Measurements from ENCODE around the gene TLE4. TPM values are rescaled to one million over a fixed set of nuclear protein-coding genes. Genes with fewer than 3 reads are reported as not detected.

Gene TLE4
- total and polyA plus RNA-seq, 10 of the 15 experiments (the other 5 are each of a cell fraction or from before 2014, with no cell fraction given): 5.3 to 53.3 (median 23.3) TPM

DNA sequence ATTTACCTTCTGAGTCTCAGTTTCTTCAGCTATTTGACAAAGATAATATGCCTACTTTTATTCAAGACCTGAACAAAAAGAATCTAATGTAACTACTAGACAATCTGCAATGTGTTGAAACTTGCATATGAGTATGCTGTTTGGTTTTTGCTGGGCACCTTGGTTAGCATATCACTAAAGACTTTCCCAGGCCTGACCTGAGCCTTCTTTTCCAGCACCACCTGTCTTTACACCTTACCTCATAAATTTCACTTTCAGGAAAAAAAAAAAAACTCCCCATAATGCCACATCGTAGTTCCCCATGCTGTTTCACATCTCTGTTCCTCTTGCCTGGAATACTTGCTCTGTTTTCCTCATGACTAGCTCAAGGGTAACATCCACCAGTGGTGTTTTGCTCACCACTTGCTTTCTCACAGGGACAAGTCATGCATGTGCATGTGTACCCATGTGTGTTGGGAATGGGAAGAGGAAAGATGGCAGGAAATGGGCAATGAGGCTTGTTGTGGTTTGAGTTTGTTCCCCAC is 45.6 kb upstream of the TLE4 start (continued):
- TF ChIP-seq, protein P1, sequence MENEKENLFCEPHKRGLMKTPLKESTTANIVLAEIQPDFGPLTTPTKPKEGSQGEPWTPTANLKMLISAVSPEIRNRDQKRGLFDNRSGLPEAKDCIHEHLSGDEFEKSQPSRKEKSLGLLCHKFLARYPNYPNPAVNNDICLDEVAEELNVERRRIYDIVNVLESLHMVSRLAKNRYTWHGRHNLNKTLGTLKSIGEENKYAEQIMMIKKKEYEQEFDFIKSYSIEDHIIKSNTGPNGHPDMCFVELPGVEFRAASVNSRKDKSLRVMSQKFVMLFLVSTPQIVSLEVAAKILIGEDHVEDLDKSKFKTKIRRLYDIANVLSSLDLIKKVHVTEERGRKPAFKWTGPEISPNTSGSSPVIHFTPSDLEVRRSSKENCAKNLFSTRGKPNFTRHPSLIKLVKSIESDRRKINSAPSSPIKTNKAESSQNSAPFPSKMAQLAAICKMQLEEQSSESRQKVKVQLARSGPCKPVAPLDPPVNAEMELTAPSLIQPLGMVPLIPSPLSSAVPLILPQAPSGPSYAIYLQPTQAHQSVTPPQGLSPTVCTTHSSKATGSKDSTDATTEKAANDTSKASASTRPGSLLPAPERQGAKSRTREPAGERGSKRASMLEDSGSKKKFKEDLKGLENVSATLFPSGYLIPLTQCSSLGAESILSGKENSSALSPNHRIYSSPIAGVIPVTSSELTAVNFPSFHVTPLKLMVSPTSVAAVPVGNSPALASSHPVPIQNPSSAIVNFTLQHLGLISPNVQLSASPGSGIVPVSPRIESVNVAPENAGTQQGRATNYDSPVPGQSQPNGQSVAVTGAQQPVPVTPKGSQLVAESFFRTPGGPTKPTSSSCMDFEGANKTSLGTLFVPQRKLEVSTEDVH (IDR thresholded peaks at IDR 0.05; ENCODE audit: low read depth, partially characterized antibody): no peak
- TF ChIP-seq CBFB (IDR thresholded peaks at IDR 0.05; ENCODE audit: low read depth) (no peak), IKZF1 (conservative IDR thresholded peaks at IDR 0.05) (0 out of 2 replicates have a peak, but pooled peaks have one; percentile 34), EED (IDR thresholded peaks at IDR 0.05; ENCODE audit: low read depth) (peak; percentile 53; the same call in 1 of the 2 replicates), MYB (IDR thresholded peaks at IDR 0.05; ENCODE audit: borderline replicate concordance, low read depth, low read length) (no peak), GATAD2B (conservative IDR thresholded peaks at IDR 0.05; ENCODE audit: low read depth) (no peak), NR2F1 (conservative IDR thresholded peaks at IDR 0.05) (no peak), FOS (IDR thresholded peaks at IDR 0.05; ENCODE audit: borderline replicate concordance, extremely low read depth, insufficient read length) (no peak), ETV6 (conservative IDR thresholded peaks at IDR 0.05 in 1 of 2, IDR thresholded peaks at IDR 0.05 in 1 of 2; ENCODE audit: borderline replicate concordance in 1 of 2, low read depth in 1 of 2) (0 out of 4 replicates have a peak, but pooled peaks of 1 of the 2 experiments have one; percentile 15), CHD1 (IDR thresholded peaks at IDR 0.05; ENCODE audit: low read depth, low read length) (no peak), BMI1 (IDR thresholded peaks at IDR 0.05; ENCODE audit: borderline replicate concordance) (no peak), ZNF622 (IDR thresholded peaks at IDR 0.05) (no peak)
- TF ChIP-seq, protein P2, sequence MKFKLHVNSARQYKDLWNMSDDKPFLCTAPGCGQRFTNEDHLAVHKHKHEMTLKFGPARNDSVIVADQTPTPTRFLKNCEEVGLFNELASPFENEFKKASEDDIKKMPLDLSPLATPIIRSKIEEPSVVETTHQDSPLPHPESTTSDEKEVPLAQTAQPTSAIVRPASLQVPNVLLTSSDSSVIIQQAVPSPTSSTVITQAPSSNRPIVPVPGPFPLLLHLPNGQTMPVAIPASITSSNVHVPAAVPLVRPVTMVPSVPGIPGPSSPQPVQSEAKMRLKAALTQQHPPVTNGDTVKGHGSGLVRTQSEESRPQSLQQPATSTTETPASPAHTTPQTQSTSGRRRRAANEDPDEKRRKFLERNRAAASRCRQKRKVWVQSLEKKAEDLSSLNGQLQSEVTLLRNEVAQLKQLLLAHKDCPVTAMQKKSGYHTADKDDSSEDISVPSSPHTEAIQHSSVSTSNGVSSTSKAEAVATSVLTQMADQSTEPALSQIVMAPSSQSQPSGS (IDR thresholded peaks at IDR 0.05; ENCODE audit: low read length): no peak
- TF ChIP-seq, protein P3, sequence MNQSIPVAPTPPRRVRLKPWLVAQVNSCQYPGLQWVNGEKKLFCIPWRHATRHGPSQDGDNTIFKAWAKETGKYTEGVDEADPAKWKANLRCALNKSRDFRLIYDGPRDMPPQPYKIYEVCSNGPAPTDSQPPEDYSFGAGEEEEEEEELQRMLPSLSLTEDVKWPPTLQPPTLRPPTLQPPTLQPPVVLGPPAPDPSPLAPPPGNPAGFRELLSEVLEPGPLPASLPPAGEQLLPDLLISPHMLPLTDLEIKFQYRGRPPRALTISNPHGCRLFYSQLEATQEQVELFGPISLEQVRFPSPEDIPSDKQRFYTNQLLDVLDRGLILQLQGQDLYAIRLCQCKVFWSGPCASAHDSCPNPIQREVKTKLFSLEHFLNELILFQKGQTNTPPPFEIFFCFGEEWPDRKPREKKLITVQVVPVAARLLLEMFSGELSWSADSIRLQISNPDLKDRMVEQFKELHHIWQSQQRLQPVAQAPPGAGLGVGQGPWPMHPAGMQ (IDR thresholded peaks at IDR 0.05; ENCODE audit: borderline replicate concordance): no peak
